HCT116 (cell line): Measurements from ENCODE around the gene KRT2. TPM values are rescaled to one million over a fixed set of nuclear protein-coding genes. Genes with fewer than 3 reads are reported as not detected.

Source experiments
- ATAC-seq: fragments of 200-7000 bp; cut with Tn5 transposase; 2 replicates; pipeline ENCODE4 v1.9.1; 2020; ENCODE audit warnings: mild to moderate bottlenecking, moderate library complexity
- BruUV-seq: library from RNA; stranded (reverse); fragments of 400-500 nt; replicated peaks from 2 replicates; lab custom pipeline; 2021; lab: Mats Ljungman, UMichigan
- CTCF ChIA-PET: fragments of 300-600 bp; sonication (Branson Sonifier 250); formaldehyde crosslinking; loops from one replicate; lab custom pipeline; 2021; ENCODE audit warnings: antibody characterized with exemption; lab: Charles Lee
- POLR2A ChIA-PET: fragments of 300-600, 350-600 bp; sonication (Branson Sonifier 250); formaldehyde crosslinking; loops from one replicate; lab custom pipeline; 2021; ENCODE audit warnings: antibody characterized with exemption; lab: Charles Lee
- RAD21 ChIA-PET, 2 experiments: fragments of 300-600 bp; sonication (Branson Sonifier 250); formaldehyde crosslinking; loops; one replicate each; lab custom pipeline; 2023; ENCODE audit warnings: low total read pairs in 2 of 2; ENCODE audit not compliant: uncharacterized antibody in 2 of 2, unreplicated experiment in 2 of 2, low non-redundant PET in 1 of 2; lab: Charles Lee
- DNase-seq: peaks from one replicate; pipeline ENCODE4 v3.0.0-alpha.2; 2010; ENCODE audit warnings: low read depth, low spot score
- H2AFZ ChIP-seq: fragments of 200-600 bp; shearing (Covaris generic), sonication (generic); 2 replicates; pipeline ENCODE4 v1.6.1; 2017; ENCODE audit warnings: low read depth, mixed run types, mixed read lengths, antibody characterized with exemption, low read length; ENCODE audit not compliant: poor library complexity, severe bottlenecking
- H3K27ac ChIP-seq: 2 replicates; pipeline ENCODE4 v1.5.1; 2012; ENCODE audit warnings: low read depth, low read length
- H3K27me3 ChIP-seq: fragments of 200-600 bp; sonication (generic); 2 replicates; pipeline ENCODE4 v1.6.1; 2016; ENCODE audit warnings: mixed run types, low read length, mixed read lengths; ENCODE audit not compliant: insufficient read depth
- H3K36me3 ChIP-seq, 2 experiments: fragments of 200-500 bp in 1 of 2; fragments of 200-600 bp in 1 of 2; sonication (Bioruptor generic) in 1 of 2; sonication (generic) in 1 of 2; 2 replicates each; pipeline versions ENCODE4 v1.5.1 to v1.6.1; 2014 to 2016; ENCODE audit warnings: low read length in 2 of 2, inconsistent platforms in 1 of 2, mixed read lengths in 1 of 2, mixed run types in 1 of 2; ENCODE audit not compliant: insufficient read depth in 2 of 2, control insufficient read depth in 1 of 2
- H3K4me1 ChIP-seq, 2 experiments: fragments of 200-600 bp in 1 of 2; sonication (generic) in 1 of 2; 2 replicates each; pipeline versions ENCODE4 v1.5.1 to v1.6.1; 2012 to 2017; ENCODE audit warnings: low read length in 2 of 2, inconsistent platforms in 1 of 2, mild to moderate bottlenecking in 1 of 2, mixed read lengths in 1 of 2, mixed run types in 1 of 2, moderate library complexity in 1 of 2; ENCODE audit not compliant: insufficient read depth in 2 of 2, control insufficient read depth in 1 of 2
- H3K4me2 ChIP-seq: fragments of 200-600 bp; sonication (generic); 2 replicates; pipeline ENCODE4 v1.6.1; 2017; ENCODE audit warnings: mixed run types, low read length, mixed read lengths
- H3K4me3 ChIP-seq, 2 experiments: fragments of 200-600 bp in 1 of 2; sonication (generic) in 1 of 2; replicated peaks in 1 of 2; 2 replicates each; pipeline ENCODE4 v1.5.1; 2011 to 2016; ENCODE audit warnings: low read length in 2 of 2, control low read depth in 1 of 2, low read depth in 1 of 2, mild to moderate bottlenecking in 1 of 2, mixed read lengths in 1 of 2, mixed run types in 1 of 2
- H3K79me2 ChIP-seq: fragments of 200-600 bp; sonication (generic); 2 replicates; pipeline ENCODE4 v1.6.1; 2017; ENCODE audit warnings: mild to moderate bottlenecking, mixed run types, low read length, moderate library complexity, mixed read lengths; ENCODE audit not compliant: insufficient read depth
- H3K9ac ChIP-seq: fragments of 200-600 bp; sonication (generic); 2 replicates; pipeline ENCODE4 v1.6.1; 2016; ENCODE audit warnings: low read length, mixed read lengths
- H3K9me2 ChIP-seq: fragments of 200-600 bp; sonication (generic), shearing (Covaris generic); 2 replicates; pipeline ENCODE4 v1.6.1; 2017; ENCODE audit warnings: mixed run types, mild to moderate bottlenecking, moderate library complexity; ENCODE audit not compliant: insufficient read depth
- H3K9me3 ChIP-seq, 2 experiments: fragments of 200-500 bp in 1 of 2; fragments of 200-600 bp in 1 of 2; sonication (Bioruptor generic) in 1 of 2; sonication (generic) in 1 of 2; 2 replicates each; pipeline ENCODE4 v1.6.1; 2014 to 2017; ENCODE audit warnings: low read length in 2 of 2, mixed read lengths in 2 of 2, inconsistent platforms in 1 of 2, low read depth in 1 of 2, mild to moderate bottlenecking in 1 of 2, mixed run types in 1 of 2, moderate library complexity in 1 of 2; ENCODE audit not compliant: control insufficient read depth in 1 of 2, insufficient read depth in 1 of 2
- H4K20me1 ChIP-seq: fragments of 200-600 bp; sonication (generic), shearing (Covaris generic); 2 replicates; pipeline ENCODE4 v1.6.1; 2017; ENCODE audit warnings: mixed run types, mild to moderate bottlenecking, moderate library complexity; ENCODE audit not compliant: insufficient read depth
- CBX3 ChIP-seq: IDR thresholded peaks from 2 replicates; pipeline ENCODE4 v1.6.1; 2012; ENCODE audit warnings: low read depth
- CEBPB ChIP-seq: IDR thresholded peaks from 2 replicates; pipeline ENCODE4 v1.6.1; 2012; ENCODE audit warnings: low read depth
- EGR1 ChIP-seq: IDR thresholded peaks from 2 replicates; pipeline ENCODE4 v1.6.1; 2012; ENCODE audit warnings: low read depth
- ELF1 ChIP-seq: IDR thresholded peaks from 2 replicates; pipeline ENCODE4 v1.6.1; 2012; ENCODE audit warnings: low read depth, borderline replicate concordance
- EZH2phosphoT487 ChIP-seq: fragments of 200-600 bp; IDR thresholded peaks from 2 replicates; pipeline ENCODE4 v1.6.1; 2018; ENCODE audit warnings: antibody characterized with exemption, borderline replicate concordance
- FOSL1 ChIP-seq: IDR thresholded peaks from 2 replicates; pipeline ENCODE4 v1.6.1; 2012; ENCODE audit warnings: low read depth
- MAX ChIP-seq: IDR thresholded peaks from 2 replicates; pipeline ENCODE4 v1.6.1; 2012
- POLR2A ChIP-seq: IDR thresholded peaks from 2 replicates; pipeline ENCODE4 v1.7.0; 2011; ENCODE audit warnings: borderline replicate concordance; ENCODE audit not compliant: insufficient read depth, insufficient read length; ENCODE audit errors: extremely low read depth
- POLR2AphosphoS5 ChIP-seq: IDR thresholded peaks from 2 replicates; pipeline ENCODE4 v1.6.1; 2011; ENCODE audit warnings: mild to moderate bottlenecking, low read depth, low read length, moderate library complexity
- RAD21 ChIP-seq: IDR thresholded peaks from 2 replicates; pipeline ENCODE4 v1.6.1; 2012; ENCODE audit warnings: low read depth, mild to moderate bottlenecking
- REST ChIP-seq: IDR thresholded peaks from 2 replicates; pipeline ENCODE4 v1.6.1; 2012; ENCODE audit warnings: low read depth
- SIN3A ChIP-seq: IDR thresholded peaks from 2 replicates; pipeline ENCODE4 v1.6.1; 2012; ENCODE audit warnings: low read depth
- SRF ChIP-seq: IDR thresholded peaks from 2 replicates; pipeline ENCODE4 v1.6.1; 2012; ENCODE audit warnings: low read depth
- TCF7L2 ChIP-seq: IDR thresholded peaks from 2 replicates; pipeline ENCODE4 v1.7.0; 2011; ENCODE audit warnings: borderline replicate concordance, inconsistent platforms; ENCODE audit not compliant: insufficient read depth, insufficient read length; ENCODE audit errors: extremely low read depth
- ZBTB33 ChIP-seq: IDR thresholded peaks from 2 replicates; pipeline ENCODE4 v1.6.1; 2011; ENCODE audit warnings: mild to moderate bottlenecking, low read length, moderate library complexity; ENCODE audit not compliant: insufficient replicate concordance; ENCODE audit errors: extremely low read depth
- ZFX ChIP-seq: fragments of 450-650 bp; IDR thresholded peaks from 2 replicates; pipeline ENCODE4 v1.6.1; 2017
- ZNF274 ChIP-seq: fragments of 200-500 bp; sonication (Bioruptor generic); IDR thresholded peaks from 2 replicates; pipeline ENCODE4 v1.6.1; 2014; ENCODE audit warnings: mild to moderate bottlenecking, low read depth, low read length, inconsistent platforms
- intact Hi-C: fragments of 100-400 bp; cut with micrococcal nuclease; formaldehyde crosslinking; loops from 2 replicates; pipeline ENCODE4 v1.10.0; 2022
- total RNA-seq: library from RNA; stranded (reverse); gene quantifications from one replicate; pipeline ENCODE4 v1.2.1, GENCODE V29; 2021; ENCODE audit not compliant: unreplicated experiment
- TF ChIP-seq, protein P1 (sequence below): IDR thresholded peaks from 2 replicates; pipeline ENCODE4 v1.6.1; 2012
- TF ChIP-seq, protein P2 (sequence below), 3 experiments: fragments of 200-600 bp in 1 of 3; sonication (generic) in 1 of 3; IDR thresholded peaks in 2 of 3; conservative IDR thresholded peaks in 1 of 3; 2 replicates each; pipeline ENCODE4 v1.5.1; 2012 to 2017; ENCODE audit warnings: low read depth in 2 of 3, low read length in 2 of 3, antibody characterized with exemption in 1 of 3, borderline replicate concordance in 1 of 3, control low read depth in 1 of 3, mild to moderate bottlenecking in 1 of 3, mixed read lengths in 1 of 3, mixed run types in 1 of 3, moderate library complexity in 1 of 3; ENCODE audit not compliant: insufficient read depth in 1 of 3

The KRT2 gene
- total RNA-seq, 1 experiment from 2014 or later: not detected

GRCh38 chr12:52680363-52680762, 28.4 kb upstream of the KRT2 start, which contains the start of gene KRT1:
Gene KRT1 (minus strand): TSS chr12:52680407. CDS start chr12:52680348, 59 bp downstream.
- H3K4me3 ChIP-seq: no peak within 1 kb of the TSS
- no peaks in the 10 kb centered on the region for H3K79me2 ChIP-seq
- no peak within 1 kb of the TSS for H3K27ac ChIP-seq
- ChIA-PET POLR2A (no interaction called here), RAD21 (no interaction called here), CTCF (no interaction called here)
- no peaks in the 10 kb centered on the region for H3K9me2 ChIP-seq
- H4K20me1 ChIP-seq: no peaks in the 10 kb centered on the region
- no peaks in the 10 kb centered on the region for H3K4me1 ChIP-seq
- H3K9me3 ChIP-seq: no peaks in the 10 kb centered on the region
- no peak within 1 kb of the TSS for H3K9ac ChIP-seq
- intact Hi-C loops: no loop called here
- H2AFZ ChIP-seq: no peak within 1 kb of the TSS
- ATAC-seq: no peak
- DNase-seq: no peak
- peaks cover 24% of the 10 kb centered on the region for H3K27me3 ChIP-seq
- H3K4me2 ChIP-seq: no peak within 1 kb of the TSS
- H3K36me3 ChIP-seq: no peaks in the 10 kb centered on the region
- no TSS peak for BruUV-seq
- TF ChIP-seq SIN3A (no peak), EGR1 (no peak), EZH2phosphoT487 (no peak), MAX (no peak), POLR2AphosphoS5 (no peak), CEBPB (no peak), ZFX (no peak), ZBTB33 (no peak), RAD21 (no peak), REST (no peak), ZNF274 (no peak), CBX3 (no peak), TCF7L2 (no peak), ELF1 (no peak), POLR2A (no peak), SRF (no peak), FOSL1 (no peak)
- TF ChIP-seq, protein P1, sequence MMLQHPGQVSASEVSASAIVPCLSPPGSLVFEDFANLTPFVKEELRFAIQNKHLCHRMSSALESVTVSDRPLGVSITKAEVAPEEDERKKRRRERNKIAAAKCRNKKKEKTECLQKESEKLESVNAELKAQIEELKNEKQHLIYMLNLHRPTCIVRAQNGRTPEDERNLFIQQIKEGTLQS: no peak
- TF ChIP-seq, protein P2, sequence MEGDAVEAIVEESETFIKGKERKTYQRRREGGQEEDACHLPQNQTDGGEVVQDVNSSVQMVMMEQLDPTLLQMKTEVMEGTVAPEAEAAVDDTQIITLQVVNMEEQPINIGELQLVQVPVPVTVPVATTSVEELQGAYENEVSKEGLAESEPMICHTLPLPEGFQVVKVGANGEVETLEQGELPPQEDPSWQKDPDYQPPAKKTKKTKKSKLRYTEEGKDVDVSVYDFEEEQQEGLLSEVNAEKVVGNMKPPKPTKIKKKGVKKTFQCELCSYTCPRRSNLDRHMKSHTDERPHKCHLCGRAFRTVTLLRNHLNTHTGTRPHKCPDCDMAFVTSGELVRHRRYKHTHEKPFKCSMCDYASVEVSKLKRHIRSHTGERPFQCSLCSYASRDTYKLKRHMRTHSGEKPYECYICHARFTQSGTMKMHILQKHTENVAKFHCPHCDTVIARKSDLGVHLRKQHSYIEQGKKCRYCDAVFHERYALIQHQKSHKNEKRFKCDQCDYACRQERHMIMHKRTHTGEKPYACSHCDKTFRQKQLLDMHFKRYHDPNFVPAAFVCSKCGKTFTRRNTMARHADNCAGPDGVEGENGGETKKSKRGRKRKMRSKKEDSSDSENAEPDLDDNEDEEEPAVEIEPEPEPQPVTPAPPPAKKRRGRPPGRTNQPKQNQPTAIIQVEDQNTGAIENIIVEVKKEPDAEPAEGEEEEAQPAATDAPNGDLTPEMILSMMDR (IDR thresholded peaks at IDR 0.05 in 2 of 3, conservative IDR thresholded peaks at IDR 0.05 in 1 of 3; ENCODE audit: borderline replicate concordance in 1 of 3, insufficient read depth in 1 of 3, low read depth in 2 of 3, low read length in 2 of 3): no peak
